HEK293 (cell line): ENCODE results near the gene ZSWIM7.

Experiments used
- CTCF ChIA-PET: fragments of 350-600 bp; formaldehyde crosslinking; extraction: SDS; loops from one replicate; lab custom pipeline; 2021; ENCODE audit warnings: antibody characterized with exemption; lab: Yijun Ruan, JAX
- POLR2A ChIA-PET: fragments of 300-600 bp; formaldehyde crosslinking; extraction: SDS; loops from one replicate; lab custom pipeline; 2020; ENCODE audit warnings: antibody characterized with exemption, inconsistent platforms; lab: Yijun Ruan, JAX
- H3K27ac ChIP-seq: fragments of 200-500 bp; sonication (Bioruptor generic); 2 replicates; pipeline ENCODE4 v1.5.1; 2014; ENCODE audit warnings: low read depth, low read length, control low read depth, inconsistent platforms; ENCODE audit errors: extremely low read depth
- H3K36me3 ChIP-seq, 2 experiments: fragments of 200-500 bp in 1 of 2; sonication (Bioruptor generic) in 1 of 2; 1 replicate in 1 of 2; 2 replicates in 1 of 2; pipeline ENCODE4 v1.5.1; 2014 to 2017; ENCODE audit warnings: inconsistent platforms in 2 of 2, low read length in 2 of 2; ENCODE audit not compliant: control insufficient read depth in 2 of 2, insufficient read depth in 1 of 2
- H3K4me1 ChIP-seq: fragments of 200-500 bp; sonication (Bioruptor generic); 2 replicates; pipeline ENCODE4 v1.5.1; 2014; ENCODE audit warnings: mild to moderate bottlenecking, low read length, inconsistent platforms; ENCODE audit not compliant: control insufficient read depth, insufficient read depth
- H3K4me3 ChIP-seq: 2 replicates; pipeline ENCODE4 v1.5.1; 2011; ENCODE audit warnings: low read depth, mild to moderate bottlenecking, control low read depth, low read length, moderate library complexity
- H3K9me3 ChIP-seq: fragments of 200-500 bp; sonication (Bioruptor generic); 2 replicates; pipeline ENCODE4 v1.5.1; 2014; ENCODE audit warnings: low read depth, low read length, inconsistent platforms; ENCODE audit not compliant: control insufficient read depth, insufficient read depth
- ELK4 ChIP-seq: IDR thresholded peaks from 2 replicates; pipeline ENCODE4 v1.6.1; 2011; ENCODE audit warnings: mild to moderate bottlenecking, low read depth, low read length, borderline replicate concordance
- IKZF3 ChIP-seq: fragments of 450-650 bp; IDR thresholded peaks from 2 replicates; pipeline ENCODE4 v1.5.0; 2018; ENCODE audit warnings: missing biosample characterization, mild to moderate bottlenecking, missing genetic modification characterization, moderate library complexity
- KLF10 ChIP-seq: fragments of 450-650 bp; IDR thresholded peaks from 2 replicates; pipeline ENCODE4 v1.5.1; 2018; ENCODE audit warnings: missing biosample characterization, mild to moderate bottlenecking, missing genetic modification characterization
- KLF9 ChIP-seq: fragments of 450-650 bp; formaldehyde crosslinking; IDR thresholded peaks from 2 replicates; pipeline ENCODE4 v1.5.1; 2016; ENCODE audit warnings: missing biosample characterization, missing genetic modification characterization, low read depth
- REST ChIP-seq: fragments of 450-650 bp; formaldehyde crosslinking; IDR thresholded peaks from 2 replicates; pipeline ENCODE4 v1.5.1; 2016; ENCODE audit warnings: missing biosample characterization, missing genetic modification characterization
- SCRT1 ChIP-seq: fragments of 450-650 bp; formaldehyde crosslinking; IDR thresholded peaks from 2 replicates; pipeline ENCODE4 v1.5.1; 2016; ENCODE audit warnings: missing biosample characterization, missing genetic modification characterization, borderline replicate concordance
- SCRT2 ChIP-seq: fragments of 450-650 bp; formaldehyde crosslinking; IDR thresholded peaks from 2 replicates; pipeline ENCODE4 v1.5.1; 2016; ENCODE audit warnings: missing biosample characterization, missing genetic modification characterization
- ZBTB11 ChIP-seq: fragments of 450-650 bp; formaldehyde crosslinking; conservative IDR thresholded peaks from 2 replicates; pipeline ENCODE4 v1.5.1; 2016; ENCODE audit warnings: low read depth, missing biosample characterization, missing genetic modification characterization
- ZBTB48 ChIP-seq: fragments of 450-650 bp; formaldehyde crosslinking; IDR thresholded peaks from 2 replicates; pipeline ENCODE4 v1.5.1; 2016; ENCODE audit warnings: missing biosample characterization, missing genetic modification characterization
- ZFP37 ChIP-seq: fragments of 450-650 bp; formaldehyde crosslinking; IDR thresholded peaks from 2 replicates; pipeline ENCODE4 v1.5.1; 2016; ENCODE audit warnings: missing biosample characterization, missing genetic modification characterization
- ZNF184 ChIP-seq: fragments of 450-650 bp; IDR thresholded peaks from 2 replicates; pipeline ENCODE4 v1.5.1; 2018; ENCODE audit warnings: missing biosample characterization, mild to moderate bottlenecking, missing genetic modification characterization
- ZNF341 ChIP-seq: fragments of 450-650 bp; formaldehyde crosslinking; IDR thresholded peaks from 2 replicates; pipeline ENCODE4; 2016; ENCODE audit warnings: low read depth, missing biosample characterization, missing genetic modification characterization
- ZNF354C ChIP-seq: fragments of 450-650 bp; formaldehyde crosslinking; IDR thresholded peaks from 2 replicates; pipeline ENCODE4 v1.5.1; 2016; ENCODE audit warnings: missing biosample characterization, missing genetic modification characterization, low read depth, borderline replicate concordance
- ZNF514 ChIP-seq: fragments of 450-650 bp; formaldehyde crosslinking; IDR thresholded peaks from 2 replicates; pipeline ENCODE4 v1.5.1; 2016; ENCODE audit warnings: missing biosample characterization, missing genetic modification characterization
- ZNF596 ChIP-seq: fragments of 450-650 bp; IDR thresholded peaks from 2 replicates; pipeline ENCODE4 v1.5.0; 2018; ENCODE audit warnings: missing biosample characterization, mild to moderate bottlenecking, missing genetic modification characterization, moderate library complexity
- ZSCAN16 ChIP-seq: fragments of 450-650 bp; formaldehyde crosslinking; IDR thresholded peaks from 2 replicates; pipeline ENCODE4 v1.5.1; 2016; ENCODE audit warnings: missing biosample characterization, missing genetic modification characterization

The ZSWIM7 gene

GRCh38 chr17:15971098-15971678 lies 28.3 kb downstream of the ZSWIM7 start:
- Histone ChIP-seq H3K36me3 (peaks cover 4 to 11% of the 10 kb centered on the region in 2 experiments; a peak in 2 of 3 replicates), H3K4me1 (peaks cover 10% of the 10 kb centered on the region), H3K27ac (no peak overlapping the region), H3K9me3 (no peaks in the 10 kb centered on the region), H3K4me3 (no peak overlapping the region)
- TF ChIP-seq REST: no peak
- peak; percentile 40; the same call in 1 of the 2 replicates for TF ChIP-seq SCRT2
- TF ChIP-seq ZNF184 (tag by site-specific recombination): no peak
- no peak for TF ChIP-seq ZBTB48 (tag by site-specific recombination)
- no peak for TF ChIP-seq ZNF354C (tag by site-specific recombination)
- CTCF ChIA-PET: interaction anchor here (1.9 kb wide), 1 partner anchor 26 kb away, joined by 11 read pairs; the partner anchor contains the start of gene ADORA2B
- POLR2A ChIA-PET: no interaction called here

GRCh38 chr17:15970500-15970899 lies 29.0 kb downstream of the ZSWIM7 start:
- peaks cover 16% of the 10 kb centered on the region for H3K4me1 ChIP-seq
- CTCF ChIA-PET: interaction anchor here (1.9 kb wide), 1 partner anchor 25 kb away, joined by 11 read pairs; the partner anchor contains the start of gene ADORA2B
- no peak overlapping the region for H3K4me3 ChIP-seq
- H3K27ac ChIP-seq: no peak overlapping the region
- POLR2A ChIA-PET: no interaction called here
- TF ChIP-seq ELK4 (no peak), KLF9 (tag by site-specific recombination) (no peak), IKZF3 (tag by site-specific recombination) (no peak), ZFP37 (tag by site-specific recombination) (no peak), ZNF596 (tag by site-specific recombination) (no peak), ZSCAN16 (tag by site-specific recombination) (no peak), ZNF514 (tag by site-specific recombination) (no peak)
- peaks cover 4 to 11% of the 10 kb centered on the region in 2 experiments; a peak in 2 of 3 replicates for H3K36me3 ChIP-seq
- no peaks in the 10 kb centered on the region for H3K9me3 ChIP-seq

GRCh38 chr17:15969463-15969862 lies 30.0 kb downstream of the ZSWIM7 start:
- CTCF ChIA-PET: interaction anchor here (1.9 kb wide), 1 partner anchor 24 kb away, joined by 11 read pairs; the partner anchor contains the start of gene ADORA2B
- peaks cover 1 to 4% of the 10 kb centered on the region in 2 experiments; a peak in 2 of 3 replicates for H3K36me3 ChIP-seq
- H3K4me3 ChIP-seq: no peak overlapping the region
- H3K27ac ChIP-seq: no peak overlapping the region
- no peak for TF ChIP-seq ZNF341 (tag by site-specific recombination)
- TF ChIP-seq KLF10: no peak
- TF ChIP-seq SCRT2: peak; percentile 94
- no peak for TF ChIP-seq ZBTB11 (tag by site-specific recombination)
- TF ChIP-seq SCRT1 (tag by site-specific recombination): peak; percentile 92
- no peaks in the 10 kb centered on the region for H3K9me3 ChIP-seq
- peaks cover 17% of the 10 kb centered on the region for H3K4me1 ChIP-seq
- POLR2A ChIA-PET: no interaction called here
